HG03342 (cell line): ENCODE measurements around the gene CXorf51B.
"Not testable (repeated sequence)": the region's sequence is repeated elsewhere in the genome, so short reads cannot be mapped to it uniquely, and the experiment has no call there.

Source experiments
- ATAC-seq: cut with Tn5 transposase; IDR thresholded peaks from one replicate; pipeline ENCODE4 v1.9.1; 2021; ENCODE audit warnings: mild to moderate bottlenecking, moderate library complexity; ENCODE audit not compliant: unreplicated experiment

CXorf51B gene

GRCh38 chrX:146809471-146809870 lies at the start of gene CXorf51B:
Gene CXorf51B, plus strand, starts transcription at chrX:146809771. Its CDS starts 21 bp downstream, at chrX:146809792.
- ATAC-seq = not testable (repeated sequence)

- not testable (repeated sequence) for ATAC-seq
These were observed 5.1 kb downstream of the CXorf51B start, which contains the start of gene CXorf51A for GRCh38 chrX:146814644-146815043. Gene CXorf51A, minus strand, starts transcription at chrX:146814744. Its CDS starts 21 bp downstream, at chrX:146814723.

- ATAC-seq = no peak
These were observed 22.4 kb downstream of the CXorf51B start for GRCh38 chrX:146831994-146832393.

- ATAC-seq = no peak
These were observed 44.7 kb downstream of the CXorf51B start for GRCh38 chrX:146854281-146854680.
